ENCODE data around the gene FSTL5. TPM values are rescaled to one million over a fixed set of nuclear protein-coding genes. Genes with fewer than 3 reads are reported as not detected.

The FSTL5 gene
- total RNA-seq, 4 donors from 2014 or later: not detected

DNA sequence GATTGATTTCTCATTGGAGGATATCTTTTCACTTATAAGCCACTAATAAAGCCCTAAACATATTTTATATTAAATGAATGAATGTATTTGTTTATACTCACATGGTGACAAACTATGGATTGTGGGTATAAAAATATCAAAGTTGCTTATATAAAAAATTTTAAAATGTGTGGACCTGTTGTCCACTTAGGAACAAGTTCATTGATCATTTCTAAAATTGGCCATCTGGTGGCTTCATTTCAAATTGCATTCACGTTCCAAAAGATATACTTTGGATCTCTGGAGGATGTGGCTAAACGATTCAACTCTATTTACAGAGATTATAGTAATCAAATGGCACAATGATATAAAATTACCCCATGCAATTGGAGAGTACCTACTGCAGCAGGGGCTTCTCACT lies 32.5 kb downstream of the FSTL5 start:
- Histone ChIP-seq H3K36me3 (no peaks in the 10 kb centered on the region), H3K27ac (no peak overlapping the region), H3K9me3 (no peaks in the 10 kb centered on the region), H3K27me3 (no peaks in the 10 kb centered on the region), H3K4me3 (no peak overlapping the region), H3K4me1 (no peaks in the 10 kb centered on the region)
- DNase-seq: no peak
- no peak for ATAC-seq
- intact Hi-C loops (cut with DNase I; ENCODE audit: low total_unique reads) (no loop called here), in situ Hi-C loops (cut with MboI; ENCODE audit: low sequenced_read_pairs in 4 of 4) (no loop called here)
- TF ChIP-seq POLR2A (IDR thresholded peaks at IDR 0.05): no peak
- TF ChIP-seq, protein P1, sequence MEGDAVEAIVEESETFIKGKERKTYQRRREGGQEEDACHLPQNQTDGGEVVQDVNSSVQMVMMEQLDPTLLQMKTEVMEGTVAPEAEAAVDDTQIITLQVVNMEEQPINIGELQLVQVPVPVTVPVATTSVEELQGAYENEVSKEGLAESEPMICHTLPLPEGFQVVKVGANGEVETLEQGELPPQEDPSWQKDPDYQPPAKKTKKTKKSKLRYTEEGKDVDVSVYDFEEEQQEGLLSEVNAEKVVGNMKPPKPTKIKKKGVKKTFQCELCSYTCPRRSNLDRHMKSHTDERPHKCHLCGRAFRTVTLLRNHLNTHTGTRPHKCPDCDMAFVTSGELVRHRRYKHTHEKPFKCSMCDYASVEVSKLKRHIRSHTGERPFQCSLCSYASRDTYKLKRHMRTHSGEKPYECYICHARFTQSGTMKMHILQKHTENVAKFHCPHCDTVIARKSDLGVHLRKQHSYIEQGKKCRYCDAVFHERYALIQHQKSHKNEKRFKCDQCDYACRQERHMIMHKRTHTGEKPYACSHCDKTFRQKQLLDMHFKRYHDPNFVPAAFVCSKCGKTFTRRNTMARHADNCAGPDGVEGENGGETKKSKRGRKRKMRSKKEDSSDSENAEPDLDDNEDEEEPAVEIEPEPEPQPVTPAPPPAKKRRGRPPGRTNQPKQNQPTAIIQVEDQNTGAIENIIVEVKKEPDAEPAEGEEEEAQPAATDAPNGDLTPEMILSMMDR (IDR thresholded peaks at IDR 0.05 in 4 of 5, conservative IDR thresholded peaks at IDR 0.05 in 1 of 5): no peak

DNA sequence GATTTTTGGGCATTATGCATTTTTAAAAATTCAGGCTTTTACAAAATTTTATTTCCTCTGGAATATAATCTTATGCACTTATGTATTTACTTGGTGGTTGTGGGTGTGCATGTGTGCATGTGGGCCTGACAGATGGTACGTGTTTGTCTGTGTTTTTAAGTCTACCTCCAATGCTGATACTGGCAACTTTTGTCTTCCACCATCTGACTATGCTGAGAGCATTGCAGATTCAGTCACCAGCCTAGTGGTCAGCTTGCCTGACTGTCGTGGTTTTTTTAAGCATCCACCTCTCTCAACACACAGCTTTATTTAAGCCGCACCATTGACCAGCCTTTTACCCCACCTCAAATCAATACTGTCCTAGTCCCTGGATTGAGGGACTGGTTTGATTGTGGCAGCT lies 37.1 kb downstream of the FSTL5 start:
- intact Hi-C loops (cut with DNase I; ENCODE audit: low total_unique reads) (no loop called here), in situ Hi-C loops (cut with MboI; ENCODE audit: low sequenced_read_pairs in 4 of 4) (no loop called here)
- ATAC-seq: no peak
- Histone ChIP-seq H3K4me3 (no peak overlapping the region), H3K4me1 (no peaks in the 10 kb centered on the region), H3K27me3 (no peaks in the 10 kb centered on the region), H3K36me3 (no peaks in the 10 kb centered on the region), H3K9me3 (no peaks in the 10 kb centered on the region), H3K27ac (no peak overlapping the region)
- DNase-seq: no peak
- TF ChIP-seq, protein P1 (IDR thresholded peaks at IDR 0.05 in 4 of 5, conservative IDR thresholded peaks at IDR 0.05 in 1 of 5): no peak
- TF ChIP-seq POLR2A (IDR thresholded peaks at IDR 0.05): no peak

DNA sequence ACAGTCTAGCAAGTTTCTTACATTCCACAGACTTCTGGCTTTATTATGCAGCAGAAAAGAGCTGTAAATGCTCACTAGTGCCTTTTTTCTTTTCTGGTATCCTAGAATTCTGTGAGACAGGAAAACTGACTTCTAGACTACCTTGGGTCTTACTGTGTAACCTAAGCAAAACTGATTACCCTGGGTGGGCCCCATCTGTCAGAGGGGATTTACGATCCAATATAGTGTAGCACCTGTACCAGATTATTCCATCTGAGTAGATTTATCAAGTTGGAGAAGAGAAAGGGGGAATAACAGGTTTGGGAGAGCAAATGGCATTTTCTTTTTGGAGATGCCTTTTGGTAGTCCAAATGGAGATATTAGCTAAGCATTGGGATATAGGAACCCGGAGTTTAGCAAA lies 46.7 kb downstream of the FSTL5 start:
- no peak for ATAC-seq
- TF ChIP-seq, protein P1 (IDR thresholded peaks at IDR 0.05 in 4 of 5, conservative IDR thresholded peaks at IDR 0.05 in 1 of 5): no peak
- no peak for TF ChIP-seq POLR2A (IDR thresholded peaks at IDR 0.05)
- DNase-seq: no peak
- no peaks in the 10 kb centered on the region for H3K36me3 ChIP-seq
- H3K27ac ChIP-seq: no peak overlapping the region
- H3K4me1 ChIP-seq: no peaks in the 10 kb centered on the region
- H3K9me3 ChIP-seq: no peaks in the 10 kb centered on the region
- no peak overlapping the region for H3K4me3 ChIP-seq
- in situ Hi-C loops (cut with MboI; ENCODE audit: low sequenced_read_pairs in 4 of 4) (no loop called here), intact Hi-C loops (cut with DNase I; ENCODE audit: low total_unique reads) (no loop called here)
- H3K27me3 ChIP-seq: no peaks in the 10 kb centered on the region

DNA sequence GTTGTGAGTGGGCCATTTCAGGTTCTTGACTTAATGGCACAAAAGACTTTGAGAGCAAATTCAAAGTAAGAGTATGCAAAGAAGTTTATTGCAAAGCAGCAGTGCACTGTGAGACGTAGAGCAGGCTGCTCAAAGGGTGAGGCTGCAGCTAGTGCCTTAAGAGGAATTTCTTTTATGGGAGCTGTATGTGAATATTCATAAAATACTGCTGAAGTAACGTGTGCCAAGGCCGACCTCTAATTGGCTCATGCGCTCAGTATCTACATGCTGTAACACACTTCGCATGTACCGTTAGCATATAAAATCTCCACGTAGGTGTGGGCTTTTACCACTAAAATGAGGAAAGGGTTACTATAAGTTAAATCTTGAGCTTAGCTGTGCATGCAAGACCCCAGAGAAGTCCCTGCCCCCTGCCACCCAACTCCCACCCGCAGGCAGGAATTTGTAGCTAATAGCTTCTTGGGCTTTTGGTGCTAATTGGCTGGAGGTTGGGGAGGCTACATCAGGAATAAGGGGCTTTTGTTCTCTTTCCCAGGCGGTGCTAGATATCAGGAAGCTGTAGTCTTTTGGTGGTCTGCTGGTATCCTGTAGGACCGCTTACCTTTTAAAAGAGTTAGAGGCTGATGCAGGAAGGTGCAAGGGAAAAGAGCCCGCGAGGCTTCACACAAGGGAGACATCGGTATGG lies 47.6 kb downstream of the FSTL5 start:
- Histone ChIP-seq H3K4me3 (no peak overlapping the region), H3K9me3 (no peaks in the 10 kb centered on the region), H3K27me3 (no peaks in the 10 kb centered on the region), H3K27ac (no peak overlapping the region), H3K36me3 (no peaks in the 10 kb centered on the region), H3K4me1 (no peaks in the 10 kb centered on the region)
- intact Hi-C loops (cut with DNase I; ENCODE audit: low total_unique reads): no loop called here
- no peak for TF ChIP-seq POLR2A (IDR thresholded peaks at IDR 0.05)
- TF ChIP-seq, protein P1 (IDR thresholded peaks at IDR 0.05 in 4 of 5, conservative IDR thresholded peaks at IDR 0.05 in 1 of 5): no peak
- in situ Hi-C loops (cut with MboI; ENCODE audit: low sequenced_read_pairs in 4 of 4): no loop called here
- ATAC-seq (no peak), DNase-seq (no peak)

DNA sequence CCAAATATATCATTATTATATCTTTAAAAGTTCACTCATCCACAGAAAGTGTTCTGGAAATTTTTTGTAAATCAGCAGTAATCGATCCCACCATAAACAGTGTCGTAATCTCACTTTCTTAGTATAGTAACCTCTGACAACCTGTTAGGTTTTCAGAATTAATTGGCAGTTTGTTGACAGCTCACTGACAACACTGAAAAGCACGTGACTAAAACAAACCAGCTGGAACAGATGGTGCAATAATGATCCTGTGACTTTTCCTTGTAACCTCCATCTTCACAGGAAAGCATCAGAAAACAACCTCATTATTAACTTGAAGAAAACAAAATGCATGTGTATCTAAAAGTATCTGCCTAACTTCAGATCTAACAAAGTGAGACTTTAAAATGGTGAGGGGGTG lies 48.5 kb downstream of the FSTL5 start:
- Histone ChIP-seq H3K4me1 (no peaks in the 10 kb centered on the region), H3K27me3 (no peaks in the 10 kb centered on the region), H3K27ac (no peak overlapping the region), H3K36me3 (no peaks in the 10 kb centered on the region), H3K4me3 (no peak overlapping the region), H3K9me3 (no peaks in the 10 kb centered on the region)
- no peak for TF ChIP-seq POLR2A (IDR thresholded peaks at IDR 0.05)
- TF ChIP-seq, protein P1 (IDR thresholded peaks at IDR 0.05 in 4 of 5, conservative IDR thresholded peaks at IDR 0.05 in 1 of 5): no peak
- ATAC-seq (no peak), DNase-seq (no peak)
- intact Hi-C loops (cut with DNase I; ENCODE audit: low total_unique reads): no loop called here
- in situ Hi-C loops (cut with MboI; ENCODE audit: low sequenced_read_pairs in 4 of 4): no loop called here
